ENCODE results near the gene DUSP28.
A peak's percentile ranks its signal among the peaks of the same experiment; 100 is the strongest.
"Not testable (repeated sequence)": the region's sequence is repeated elsewhere in the genome, so short reads cannot be mapped to it uniquely, and the experiment has no call there.

DUSP28 gene

DNA sequence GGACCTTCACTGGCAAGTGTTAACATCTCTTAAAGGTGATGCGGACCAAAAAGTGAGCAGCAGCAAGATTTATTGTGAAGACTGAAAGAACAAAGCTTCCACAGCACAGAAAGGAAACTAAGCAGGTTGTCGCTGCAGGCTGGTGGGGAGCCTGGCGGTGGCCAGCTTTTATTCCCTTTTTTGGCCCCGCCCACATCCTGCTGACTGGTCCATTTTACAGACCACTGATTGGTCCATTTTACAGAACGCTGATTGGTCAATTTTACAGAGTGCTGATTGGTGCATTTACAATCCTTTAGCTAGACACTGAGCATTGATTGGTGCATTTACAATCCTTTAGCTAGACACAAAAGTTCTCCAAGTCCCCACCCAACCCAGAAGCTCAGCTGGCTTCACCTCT, 38.3 kb upstream of the DUSP28 start:
- H3K4me3 Mint-ChIP-seq, H3K4me1 Mint-ChIP-seq, CTCF ChIA-PET, H3K27ac Mint-ChIP-seq: not testable (repeated sequence)
- peaks cover 54% of the 10 kb centered on the region for H3K36me3 Mint-ChIP-seq
- peak; percentile 19 for DNase-seq
- peaks cover 14% of the 10 kb centered on the region for H3K27me3 Mint-ChIP-seq
- H3K9me3 Mint-ChIP-seq: peaks cover 35% of the 10 kb centered on the region

DNA sequence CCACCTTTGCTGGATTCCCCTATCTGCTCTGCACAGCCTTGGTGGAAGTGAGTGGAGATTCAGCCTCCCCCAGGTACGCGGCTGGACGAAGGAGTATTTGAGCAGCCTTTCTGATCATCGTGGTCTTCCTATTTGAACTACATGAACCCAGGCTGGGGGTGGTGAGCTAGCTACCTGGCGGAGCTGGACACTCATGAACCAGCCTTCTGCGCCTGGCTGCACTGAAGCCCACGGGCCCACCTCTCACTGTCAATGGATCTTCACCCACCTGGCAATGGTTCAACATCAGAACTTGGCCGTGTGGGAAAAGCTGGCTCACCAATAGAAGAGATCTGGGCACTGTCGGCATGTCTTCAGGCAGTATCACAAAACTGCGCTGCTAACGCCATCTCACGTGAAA, 37.8 kb upstream of the DUSP28 start:
- CTCF ChIA-PET: interaction anchor here (0.7 kb wide), 1 partner anchor 9 kb away, joined by 4 read pairs; no protein-coding TSS in a partner anchor
- Mint-ChIP-seq H3K9me3 (peaks cover 40% of the 10 kb centered on the region), H3K4me1 (no peaks in the 10 kb centered on the region), H3K4me3 (no peak overlapping the region), H3K27ac (no peak overlapping the region), H3K36me3 (peaks cover 59% of the 10 kb centered on the region), H3K27me3 (peaks cover 14% of the 10 kb centered on the region)
- peak; percentile 8 for DNase-seq

DNA sequence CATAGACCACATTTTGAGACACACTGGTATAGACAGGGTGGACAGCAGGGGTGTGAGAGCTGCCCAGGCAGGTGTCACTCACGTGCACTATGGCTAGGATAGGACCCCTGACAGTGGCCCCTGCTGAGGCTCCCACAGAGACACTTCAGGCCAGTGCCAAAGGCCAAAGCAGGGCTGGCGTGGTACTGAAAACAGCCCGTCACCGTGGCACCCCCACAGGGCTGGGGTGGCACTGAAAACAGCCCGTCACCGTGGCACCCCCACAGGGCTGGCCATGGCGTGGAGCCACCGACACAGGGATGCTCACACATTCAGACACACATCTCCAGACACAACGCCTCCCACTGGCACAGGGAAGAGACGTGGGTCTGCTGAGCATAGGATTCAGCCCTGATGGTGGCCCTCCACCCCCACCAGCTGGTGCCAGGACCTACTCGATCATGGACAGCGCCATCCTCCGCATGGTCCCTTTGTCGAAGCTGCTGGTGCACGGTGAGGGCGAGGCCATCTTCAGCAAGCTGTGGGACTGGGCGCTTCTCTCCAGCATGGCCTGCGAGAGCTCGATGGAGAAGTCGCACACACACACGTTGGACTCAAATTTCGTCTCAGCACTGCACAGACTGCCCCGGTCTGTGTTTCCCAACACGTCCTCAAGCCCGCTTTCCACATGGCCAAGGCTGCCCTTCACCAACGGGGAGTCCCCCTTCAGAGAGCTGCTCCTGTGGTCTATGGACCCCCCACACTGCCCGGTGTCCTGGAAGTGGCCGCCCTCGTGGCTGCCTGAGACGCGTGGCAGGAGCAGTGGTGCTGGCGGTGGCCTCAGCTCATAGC, 36.5 kb upstream of the DUSP28 start:
- H3K27me3 Mint-ChIP-seq: peaks cover 14% of the 10 kb centered on the region
- H3K4me1 Mint-ChIP-seq: no peaks in the 10 kb centered on the region
- H3K36me3 Mint-ChIP-seq: peaks cover 67% of the 10 kb centered on the region
- H3K9me3 Mint-ChIP-seq: peaks cover 44% of the 10 kb centered on the region
- peak; percentile 15 for DNase-seq
- H3K27ac Mint-ChIP-seq: no peak overlapping the region
- no peak overlapping the region for H3K4me3 Mint-ChIP-seq
- CTCF ChIA-PET: interaction anchor here (1.9 kb wide), 1 partner anchor 9 kb away, joined by 9 read pairs; no protein-coding TSS in a partner anchor

DNA sequence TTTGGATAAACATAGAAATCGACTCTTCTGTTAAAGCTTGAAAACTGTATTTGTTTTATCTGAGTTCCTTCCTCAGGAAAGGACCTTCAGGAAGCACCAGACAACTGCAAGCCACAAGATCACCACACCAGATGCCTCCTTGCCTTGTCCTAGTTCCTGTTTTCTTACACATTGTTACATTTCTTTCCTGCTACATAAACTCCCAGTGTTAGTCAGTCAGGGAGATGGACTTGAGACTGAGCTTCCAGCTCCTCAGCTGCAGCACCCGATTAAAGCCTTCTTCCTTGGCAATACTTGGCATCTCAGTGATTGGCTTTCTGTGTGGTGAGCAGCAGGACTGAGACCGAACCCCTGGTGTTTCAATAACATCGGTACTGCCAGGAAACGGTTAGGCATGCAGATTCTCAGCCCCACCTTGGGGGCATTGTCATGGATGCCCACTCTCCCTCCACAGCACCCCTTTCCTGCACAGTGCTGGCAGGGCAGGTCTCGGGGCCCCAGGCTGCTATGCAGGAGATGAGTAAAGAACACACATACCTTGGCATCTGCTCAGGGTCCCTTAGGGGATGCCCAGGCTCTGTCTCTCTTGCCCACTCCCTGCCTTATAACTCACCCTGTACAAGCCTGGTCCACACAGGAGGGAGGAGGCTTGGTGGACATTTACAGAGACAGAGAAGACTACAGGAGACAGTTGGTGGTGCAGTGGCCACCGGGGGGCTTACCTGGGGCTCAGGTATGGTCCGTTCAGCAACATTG, 35.0 kb upstream of the DUSP28 start:
- Mint-ChIP-seq H3K27ac (no peak overlapping the region), H3K27me3 (peaks cover 6% of the 10 kb centered on the region), H3K36me3 (peaks cover 80% of the 10 kb centered on the region), H3K9me3 (peaks cover 51% of the 10 kb centered on the region), H3K4me3 (no peak overlapping the region), H3K4me1 (no peaks in the 10 kb centered on the region)
- peak; percentile 5 for DNase-seq
- CTCF ChIA-PET: interaction anchor here (1.9 kb wide), 1 partner anchor 11 kb away, joined by 9 read pairs; no protein-coding TSS in a partner anchor

DNA sequence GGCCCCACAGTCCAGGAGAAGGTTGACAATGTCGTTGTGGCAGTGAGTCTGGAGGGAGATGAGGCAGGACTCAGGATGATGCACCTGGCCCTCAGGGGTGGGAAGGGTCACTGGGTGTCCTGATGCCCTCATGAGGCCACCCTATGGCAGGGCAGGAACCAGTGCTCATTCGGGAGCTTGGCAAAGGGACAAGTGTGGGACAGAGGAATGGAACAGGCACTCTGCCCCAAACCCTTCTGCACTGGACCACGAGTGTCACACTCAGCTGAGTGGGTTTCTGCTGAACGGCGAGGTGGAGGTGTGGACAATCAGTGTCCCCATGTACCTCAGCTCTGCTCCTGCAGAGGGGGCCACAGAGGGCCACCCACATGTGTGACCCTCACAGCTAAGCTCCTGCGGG, 34.4 kb upstream of the DUSP28 start:
- no peaks in the 10 kb centered on the region for H3K4me1 Mint-ChIP-seq
- no peak overlapping the region for H3K27ac Mint-ChIP-seq
- H3K9me3 Mint-ChIP-seq: peaks cover 54% of the 10 kb centered on the region
- peaks cover 2% of the 10 kb centered on the region for H3K27me3 Mint-ChIP-seq
- H3K36me3 Mint-ChIP-seq: peaks cover 82% of the 10 kb centered on the region
- DNase-seq: peak; percentile 3
- CTCF ChIA-PET: no interaction called here
- no peak overlapping the region for H3K4me3 Mint-ChIP-seq

DNA sequence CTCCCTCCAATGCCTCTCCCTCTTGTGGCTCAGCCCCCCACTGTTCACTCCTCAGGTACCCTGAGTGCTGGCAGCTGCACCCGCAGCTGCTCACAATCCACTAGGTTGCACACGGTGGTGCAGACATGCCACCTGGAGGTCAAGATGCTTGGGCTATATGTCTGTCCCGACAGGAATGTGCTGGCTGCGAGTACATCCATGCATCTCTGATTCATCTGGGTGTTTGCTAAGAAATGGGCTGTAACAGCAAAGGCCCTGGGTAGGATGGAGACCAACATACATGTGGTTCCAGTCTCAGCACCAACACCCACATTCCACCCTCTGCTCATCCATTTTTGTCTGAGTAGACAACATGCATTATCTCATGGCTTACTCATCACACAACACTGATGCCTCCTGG, 33.6 kb upstream of the DUSP28 start:
- Mint-ChIP-seq H3K36me3 (peaks cover 88% of the 10 kb centered on the region), H3K4me1 (no peaks in the 10 kb centered on the region), H3K4me3 (no peak overlapping the region), H3K9me3 (peaks cover 61% of the 10 kb centered on the region), H3K27ac (no peak overlapping the region), H3K27me3 (no peaks in the 10 kb centered on the region)
- CTCF ChIA-PET: no interaction called here
- peak; percentile 8 for DNase-seq

DNA sequence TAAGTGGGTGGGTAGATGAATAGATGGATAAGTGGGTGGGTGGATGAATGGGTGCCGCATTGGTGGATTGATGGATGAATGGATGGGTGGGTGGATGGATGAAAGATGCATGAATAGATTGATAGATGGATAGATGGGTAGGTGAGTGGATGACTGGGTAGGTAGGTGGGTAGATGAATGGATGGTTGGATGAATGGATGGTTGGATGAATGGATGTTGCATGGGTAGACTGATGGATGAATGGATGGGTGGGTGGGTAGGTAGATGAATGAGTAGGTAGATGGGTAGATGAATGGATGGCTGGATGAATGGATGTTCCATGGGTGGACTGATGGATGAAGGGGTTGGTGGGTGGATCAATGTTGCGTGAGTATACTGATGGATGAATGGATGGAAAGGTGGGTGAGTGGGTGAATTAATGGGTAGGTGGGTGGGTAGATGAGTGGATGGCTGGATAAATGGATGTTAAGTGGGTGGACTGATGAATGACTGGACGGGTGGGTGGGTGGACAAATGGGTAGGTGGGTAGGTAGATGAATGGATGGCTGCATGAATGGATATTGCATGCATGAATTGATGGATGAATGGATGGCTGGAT, 32.9 kb upstream of the DUSP28 start:
- H3K4me3 Mint-ChIP-seq: no peak overlapping the region
- peaks cover 89% of the 10 kb centered on the region for H3K36me3 Mint-ChIP-seq
- no peaks in the 10 kb centered on the region for H3K4me1 Mint-ChIP-seq
- DNase-seq: no peak
- no peak overlapping the region for H3K27ac Mint-ChIP-seq
- no peaks in the 10 kb centered on the region for H3K27me3 Mint-ChIP-seq
- CTCF ChIA-PET: no interaction called here
- peaks cover 66% of the 10 kb centered on the region for H3K9me3 Mint-ChIP-seq

GRCh38 chr2:240528406-240529040, 31.6 kb upstream of the DUSP28 start:
- H3K27ac Mint-ChIP-seq: no peak overlapping the region

DNA sequence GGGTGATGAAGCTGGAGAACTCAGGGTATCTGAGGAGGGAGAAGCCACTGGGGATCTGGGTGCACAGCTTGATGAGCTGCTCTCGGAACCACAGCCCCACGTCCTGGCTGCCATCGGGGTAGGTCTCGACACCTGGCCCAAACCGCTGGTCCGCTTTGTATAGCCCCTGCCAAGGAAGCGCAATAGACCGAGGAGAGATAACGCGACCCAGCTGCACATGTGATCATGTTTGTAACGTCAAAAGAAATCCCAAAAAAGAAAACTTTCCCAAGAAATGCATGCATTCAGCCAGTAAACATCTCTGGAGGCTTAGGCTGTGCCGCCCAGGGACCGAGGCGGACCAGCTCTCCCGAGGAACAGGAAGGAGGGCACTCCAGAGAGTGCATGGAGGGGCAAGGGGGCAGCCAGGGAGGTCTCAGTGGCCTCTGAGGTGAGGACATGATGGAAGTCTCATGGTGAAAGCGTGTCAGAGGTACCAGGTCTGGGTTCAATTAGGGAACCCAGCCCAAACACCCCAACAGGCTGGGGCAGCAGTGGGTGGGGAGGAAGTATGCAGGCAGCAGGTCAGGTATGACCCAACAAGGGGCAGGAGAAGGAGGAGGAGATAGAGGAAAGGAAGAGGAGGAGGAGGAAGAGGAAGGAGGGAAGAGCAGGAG, 30.7 kb upstream of the DUSP28 start:
- CTCF ChIA-PET: interaction anchor here (1.4 kb wide), 1 partner anchor 16 kb away, joined by 3 read pairs; no protein-coding TSS in a partner anchor
- Mint-ChIP-seq H3K27me3 (no peaks in the 10 kb centered on the region), H3K4me1 (no peaks in the 10 kb centered on the region), H3K4me3 (no peak overlapping the region), H3K27ac (no peak overlapping the region), H3K36me3 (peaks cover 87% of the 10 kb centered on the region), H3K9me3 (peaks cover 62% of the 10 kb centered on the region)
- no peak for DNase-seq

More at GRCh38 chr2:240528406-240529040, 31.6 kb upstream of the DUSP28 start:
- no peak overlapping the region for H3K4me3 Mint-ChIP-seq
- peaks cover 88% of the 10 kb centered on the region for H3K36me3 Mint-ChIP-seq
- H3K4me1 Mint-ChIP-seq: no peaks in the 10 kb centered on the region
- CTCF ChIA-PET: no interaction called here
- no peak for DNase-seq
- H3K9me3 Mint-ChIP-seq: peaks cover 64% of the 10 kb centered on the region
- no peaks in the 10 kb centered on the region for H3K27me3 Mint-ChIP-seq

GRCh38 chr2:240530181-240530580, 30.0 kb upstream of the DUSP28 start:
- no peaks in the 10 kb centered on the region for H3K27me3 Mint-ChIP-seq
- H3K4me1 Mint-ChIP-seq: no peaks in the 10 kb centered on the region
- no peak overlapping the region for H3K4me3 Mint-ChIP-seq
- CTCF ChIA-PET: interaction anchor here (1.4 kb wide), 1 partner anchor 16 kb away, joined by 3 read pairs; no protein-coding TSS in a partner anchor
- peaks cover 88% of the 10 kb centered on the region for H3K36me3 Mint-ChIP-seq
- peaks cover 55% of the 10 kb centered on the region for H3K9me3 Mint-ChIP-seq
- H3K27ac Mint-ChIP-seq: no peak overlapping the region
- no peak for DNase-seq

DNA sequence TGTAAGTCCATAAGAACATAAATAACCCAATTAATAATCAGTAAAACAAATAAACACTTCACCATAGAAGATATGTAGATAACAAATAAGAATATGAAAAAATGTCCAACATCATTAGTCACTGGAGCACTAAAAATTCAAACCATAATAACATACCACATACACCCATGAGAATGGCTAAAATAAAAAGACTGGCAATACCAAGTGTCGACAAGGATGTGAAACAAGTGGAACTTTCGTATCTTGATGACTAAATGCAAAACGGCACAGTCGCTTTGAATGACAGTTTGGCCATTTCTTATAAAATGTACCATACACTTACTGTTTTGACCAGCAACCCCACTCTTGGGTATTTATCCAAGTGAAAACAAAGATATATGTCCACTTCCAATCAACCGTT, 29.1 kb upstream of the DUSP28 start:
- Mint-ChIP-seq H3K4me1 (no peaks in the 10 kb centered on the region), H3K27ac (no peak overlapping the region), H3K36me3 (peaks cover 87% of the 10 kb centered on the region), H3K27me3 (no peaks in the 10 kb centered on the region), H3K4me3 (no peak overlapping the region), H3K9me3 (peaks cover 49% of the 10 kb centered on the region)
- DNase-seq: no peak
- CTCF ChIA-PET: interaction anchor here (0.9 kb wide), 1 partner anchor 17 kb away, joined by 3 read pairs; no protein-coding TSS in a partner anchor

GRCh38 chr2:240532031-240532775, 28.0 kb upstream of the DUSP28 start:
- Mint-ChIP-seq H3K4me3 (no peak overlapping the region), H3K27ac (no peak overlapping the region), H3K36me3 (peaks cover 83% of the 10 kb centered on the region), H3K9me3 (peaks cover 42% of the 10 kb centered on the region), H3K4me1 (no peaks in the 10 kb centered on the region), H3K27me3 (no peaks in the 10 kb centered on the region)
- DNase-seq: no peak
- CTCF ChIA-PET: interaction anchor here (0.9 kb wide), 1 partner anchor 18 kb away, joined by 3 read pairs; no protein-coding TSS in a partner anchor
